ENCODE data around the gene MTERF4. TPM values are rescaled to one million over a fixed set of nuclear protein-coding genes. Genes with fewer than 3 reads are reported as not detected.

Gene MTERF4
- total RNA-seq, 1 donor from 2014 or later: 50.2 TPM

GRCh38 chr2:241142063-241142462 is 40.0 kb upstream of the MTERF4 start:
- Histone ChIP-seq H3K27me3 (no peaks in the 10 kb centered on the region), H3K9me3 (no peaks in the 10 kb centered on the region), H3K4me3 (no peak overlapping the region), H3K36me3 (no peaks in the 10 kb centered on the region), H3K4me1 (no peaks in the 10 kb centered on the region), H3K27ac (no peak overlapping the region)
- intact Hi-C loops (cut with DNase I): loop anchor here (10.0 kb wide), 1 partner anchor 577 kb away; the partner anchor contains the start of genes DUSP28 and RNPEPL1
- no peak for TF ChIP-seq CTCF (IDR thresholded peaks at IDR 0.05)
- no peak for DNase-seq (ENCODE audit: low spot score in 2 of 2)

- no peak for DNase-seq (ENCODE audit: low spot score in 2 of 2)
- no peaks in the 10 kb centered on the region for H3K4me1 ChIP-seq
- H3K36me3 ChIP-seq: no peaks in the 10 kb centered on the region
- H3K27me3 ChIP-seq: no peaks in the 10 kb centered on the region
- TF ChIP-seq CTCF (IDR thresholded peaks at IDR 0.05): no peak
- H3K4me3 ChIP-seq: no peak overlapping the region
- H3K9me3 ChIP-seq: no peaks in the 10 kb centered on the region
- intact Hi-C loops (cut with DNase I): loop anchor here (10.0 kb wide), 1 partner anchor 576 kb away; the partner anchor contains the start of genes DUSP28 and RNPEPL1
- no peak overlapping the region for H3K27ac ChIP-seq
These were observed 39.2 kb upstream of the MTERF4 start for GRCh38 chr2:241141214-241141770.

GRCh38 chr2:241140445-241140840 is 38.4 kb upstream of the MTERF4 start:
- Histone ChIP-seq H3K9me3 (no peaks in the 10 kb centered on the region), H3K36me3 (no peaks in the 10 kb centered on the region), H3K27me3 (no peaks in the 10 kb centered on the region), H3K4me3 (no peak overlapping the region), H3K4me1 (no peaks in the 10 kb centered on the region), H3K27ac (no peak overlapping the region)
- TF ChIP-seq CTCF (IDR thresholded peaks at IDR 0.05): no peak
- DNase-seq (ENCODE audit: low spot score in 2 of 2): no peak
- intact Hi-C loops (cut with DNase I): loop anchor here (10.0 kb wide), 1 partner anchor 576 kb away; the partner anchor contains the start of genes DUSP28 and RNPEPL1

GRCh38 chr2:241139531-241140444 is 37.7 kb upstream of the MTERF4 start:
- Histone ChIP-seq H3K4me1 (no peaks in the 10 kb centered on the region), H3K4me3 (no peak overlapping the region), H3K27ac (no peak overlapping the region), H3K27me3 (no peaks in the 10 kb centered on the region), H3K9me3 (no peaks in the 10 kb centered on the region), H3K36me3 (no peaks in the 10 kb centered on the region)
- no peak for TF ChIP-seq CTCF (IDR thresholded peaks at IDR 0.05)
- no peak for DNase-seq (ENCODE audit: low spot score in 2 of 2)
- intact Hi-C loops (cut with DNase I): loop anchor here (10.0 kb wide), 1 partner anchor 575 kb away; the partner anchor contains the start of genes DUSP28 and RNPEPL1

- Histone ChIP-seq H3K36me3 (no peaks in the 10 kb centered on the region), H3K4me1 (no peaks in the 10 kb centered on the region), H3K27ac (no peak overlapping the region), H3K27me3 (no peaks in the 10 kb centered on the region), H3K9me3 (no peaks in the 10 kb centered on the region), H3K4me3 (no peak overlapping the region)
- DNase-seq (ENCODE audit: low spot score in 2 of 2): no peak
- TF ChIP-seq CTCF (IDR thresholded peaks at IDR 0.05): no peak
- intact Hi-C loops (cut with DNase I): no loop called here
These were observed 36.4 kb upstream of the MTERF4 start for GRCh38 chr2:241138471-241138870.
